NCI-H1105 treated with DMSO at 0.1 percent for 48 hours (cell line): ENCODE data around the gene SETBP1.

ENCODE experiments used
- DNase-seq: peaks from one replicate; lab custom pipeline; 2025; lab: John Stamatoyannopoulos, UW

Gene SETBP1

DNA sequence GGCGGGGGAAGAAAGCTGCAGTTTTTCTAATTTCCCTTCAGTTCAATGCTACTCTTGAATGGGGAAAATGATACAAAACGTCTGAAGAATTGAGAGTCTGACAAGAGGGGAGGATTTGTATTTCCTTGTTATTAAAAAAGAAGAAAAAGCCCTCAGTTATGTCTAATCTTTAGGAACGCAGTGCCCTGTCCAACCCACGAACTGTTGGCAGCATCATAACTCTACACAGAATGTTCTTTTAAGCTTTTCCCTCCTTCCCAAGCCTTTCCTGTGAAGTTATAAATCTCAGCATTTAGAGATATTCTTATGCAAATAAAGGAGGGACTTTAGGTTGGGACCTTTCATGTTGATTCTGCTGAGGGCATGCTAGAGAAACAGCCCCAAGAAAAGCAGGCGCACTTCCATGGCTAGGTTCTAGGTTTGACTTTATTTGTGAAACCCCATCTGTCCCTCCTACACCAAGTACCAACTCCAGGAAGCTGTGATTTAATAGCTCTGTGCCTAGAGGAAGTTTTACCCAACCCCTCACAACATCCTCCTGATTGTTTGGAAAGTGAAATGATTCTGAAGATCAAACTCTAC lies 288.6 kb downstream of the SETBP1 start:
- no peak for DNase-seq

DNA sequence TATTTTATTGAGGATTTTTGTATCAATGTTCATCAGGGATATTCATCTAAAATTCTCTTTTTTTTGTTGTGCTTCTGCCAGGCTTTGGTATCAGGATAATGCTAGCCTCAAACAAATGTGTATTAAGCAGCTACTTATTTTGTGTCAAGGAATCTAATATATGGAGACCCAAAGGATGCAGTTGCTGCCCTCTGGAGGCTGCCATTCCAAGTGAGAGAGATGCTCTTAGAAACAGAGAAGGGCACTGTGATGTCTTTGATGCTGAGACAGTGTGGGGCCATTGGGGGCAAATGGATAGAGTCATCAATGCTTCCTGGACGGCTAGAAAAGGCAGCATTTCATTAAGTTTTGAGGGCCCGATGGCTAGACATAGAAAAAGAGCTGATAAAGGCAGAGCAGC lies 292.6 kb downstream of the SETBP1 start:
- DNase-seq, result no peak

DNA sequence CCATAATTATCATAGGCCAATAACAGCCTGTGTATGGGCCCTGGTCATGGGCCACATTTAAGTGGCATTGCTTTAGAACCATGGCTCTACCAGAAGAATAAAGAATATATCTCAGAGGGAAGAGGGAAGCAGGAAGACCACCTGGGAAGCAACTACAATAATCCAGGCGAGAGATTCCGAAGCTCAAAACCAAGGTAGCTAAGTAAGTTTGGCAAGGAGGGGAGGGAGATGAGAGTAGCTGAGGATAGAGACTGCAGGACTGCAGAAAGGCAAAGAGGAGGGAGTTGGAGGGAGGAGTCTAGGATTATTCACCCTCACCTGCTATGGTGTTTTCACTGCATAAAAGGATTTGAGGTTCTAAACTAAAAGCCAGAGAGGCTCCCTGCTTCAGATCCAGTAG lies 293.5 kb downstream of the SETBP1 start:
- DNase-seq, result no peak

DNA sequence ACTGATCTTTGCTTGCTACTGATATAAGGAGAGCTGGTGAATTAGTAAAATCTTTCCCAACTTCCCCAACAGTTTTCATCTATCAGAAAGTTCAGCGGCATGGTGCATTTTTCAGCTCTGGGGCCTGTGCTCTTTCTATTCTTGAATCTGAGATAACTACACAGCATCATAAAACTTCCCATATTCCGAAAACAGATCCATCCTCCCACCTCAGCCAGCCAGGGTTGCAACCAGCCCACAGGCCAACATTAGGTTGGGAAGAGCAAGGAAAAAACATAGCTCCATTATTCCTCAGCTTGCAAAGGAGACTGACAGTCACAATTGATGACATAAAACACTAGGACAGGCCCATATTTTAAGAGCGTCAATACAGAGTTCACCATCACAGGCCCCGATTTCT lies 297.2 kb downstream of the SETBP1 start:
- no peak for DNase-seq

DNA sequence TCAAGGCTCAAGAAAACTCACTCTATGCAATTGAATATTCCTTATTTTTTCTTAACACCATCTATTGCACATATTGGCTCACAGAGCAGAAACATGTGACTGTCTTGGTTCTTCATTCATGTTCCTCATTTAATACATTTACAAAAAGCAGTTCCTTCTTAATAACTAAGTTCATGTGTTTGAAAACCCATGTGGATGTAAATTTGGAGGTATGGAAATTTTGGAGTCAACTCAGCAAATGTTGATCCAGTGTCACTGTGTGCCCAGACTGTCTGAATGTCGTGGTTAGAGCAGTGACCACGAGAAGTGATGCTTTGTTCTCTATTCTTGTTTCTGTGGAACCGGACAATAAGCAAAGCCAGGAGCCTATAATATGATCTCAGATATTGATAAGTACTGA lies 299.1 kb downstream of the SETBP1 start:
- DNase-seq, result no peak

DNA sequence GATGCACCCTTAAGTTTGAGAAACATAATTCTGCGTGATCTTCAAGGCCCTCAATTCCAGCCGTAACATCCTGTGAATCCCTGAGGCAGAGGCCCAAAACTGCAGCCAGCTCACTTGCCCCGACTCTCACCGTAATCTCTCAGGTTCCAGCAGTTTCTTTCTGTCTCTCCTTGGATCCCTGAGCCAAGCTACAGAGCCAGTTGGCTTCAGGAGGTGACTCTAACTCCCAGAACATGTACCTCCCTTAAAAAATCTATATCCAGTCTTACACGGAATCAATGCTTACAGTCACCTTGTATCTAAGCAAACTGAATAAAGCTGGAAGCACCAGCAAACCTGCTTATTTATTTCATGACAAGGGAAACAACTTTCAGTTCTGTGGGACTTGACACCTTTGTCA lies 300.4 kb downstream of the SETBP1 start:
- no peak for DNase-seq

DNA sequence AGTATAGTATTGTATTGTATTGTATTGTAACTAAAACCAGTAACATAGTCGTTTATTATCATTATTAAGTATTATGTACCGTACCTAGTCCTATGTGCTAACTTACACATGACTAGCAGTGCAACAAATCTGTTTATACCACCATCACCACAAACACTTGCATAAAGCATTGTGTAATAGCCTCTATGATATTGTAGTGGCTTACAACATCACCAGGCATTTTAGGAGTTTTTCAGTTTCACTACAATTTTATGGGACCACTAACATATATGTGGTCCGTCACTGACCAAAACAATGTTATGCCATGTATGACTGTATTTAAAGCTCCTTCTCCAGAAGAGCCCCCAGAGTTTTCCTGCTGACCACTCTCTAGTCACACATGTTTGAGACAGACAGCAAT lies 306.2 kb downstream of the SETBP1 start:
- DNase-seq, result no peak

DNA sequence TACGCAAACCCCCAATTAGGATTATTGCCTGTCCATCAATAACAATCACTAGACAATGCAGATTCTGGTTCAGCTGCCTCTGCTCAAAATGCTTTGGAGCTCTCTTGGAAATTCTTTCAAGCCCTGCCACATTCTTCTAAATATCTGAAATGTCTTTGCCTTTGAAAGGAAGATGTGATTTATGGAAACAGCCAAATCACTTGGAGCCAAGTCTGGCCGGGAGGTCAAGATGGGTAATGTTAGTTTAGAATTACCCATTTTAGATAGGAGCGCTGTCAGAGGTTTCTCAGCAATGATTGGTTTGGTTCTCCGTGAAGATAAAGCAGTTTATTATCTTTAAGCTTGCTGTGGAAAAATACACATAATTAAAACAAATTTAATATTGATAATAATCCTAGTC lies 306.7 kb downstream of the SETBP1 start:
- no peak for DNase-seq

DNA sequence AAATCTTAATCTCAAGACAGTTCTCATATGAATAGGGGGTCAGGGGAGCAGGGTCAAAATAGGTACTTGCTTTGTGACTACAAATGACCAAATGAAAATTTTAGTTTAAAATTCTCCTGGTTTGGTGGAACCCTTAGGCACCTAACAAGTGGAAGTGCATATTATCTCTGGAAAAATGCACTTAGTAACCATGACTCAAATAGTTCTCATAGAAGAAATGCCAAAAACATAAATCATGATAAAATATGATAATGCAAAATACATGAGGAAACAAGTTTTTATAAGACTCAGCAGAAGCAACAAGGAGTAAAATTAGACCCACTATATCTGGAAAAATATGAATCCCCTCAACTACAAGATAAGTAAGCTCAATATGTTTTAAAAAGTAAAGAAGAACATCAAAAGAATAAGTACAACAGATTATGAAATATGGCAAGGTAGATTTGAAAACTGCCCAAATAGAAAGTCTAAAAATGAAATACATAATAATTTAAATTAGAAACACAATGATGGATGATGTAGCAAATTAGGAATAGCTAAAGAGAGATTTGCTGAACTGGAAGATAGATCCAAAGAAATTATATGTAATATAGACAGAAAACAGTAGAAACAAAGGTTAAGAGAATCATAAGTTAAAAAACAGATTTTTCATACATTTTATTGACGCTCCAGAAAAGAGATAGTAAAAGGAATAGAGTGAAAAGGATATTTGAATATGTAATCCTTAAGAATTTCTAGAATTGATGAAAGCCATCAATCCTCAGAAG lies 308.3 kb downstream of the SETBP1 start:
- DNase-seq, result no peak

DNA sequence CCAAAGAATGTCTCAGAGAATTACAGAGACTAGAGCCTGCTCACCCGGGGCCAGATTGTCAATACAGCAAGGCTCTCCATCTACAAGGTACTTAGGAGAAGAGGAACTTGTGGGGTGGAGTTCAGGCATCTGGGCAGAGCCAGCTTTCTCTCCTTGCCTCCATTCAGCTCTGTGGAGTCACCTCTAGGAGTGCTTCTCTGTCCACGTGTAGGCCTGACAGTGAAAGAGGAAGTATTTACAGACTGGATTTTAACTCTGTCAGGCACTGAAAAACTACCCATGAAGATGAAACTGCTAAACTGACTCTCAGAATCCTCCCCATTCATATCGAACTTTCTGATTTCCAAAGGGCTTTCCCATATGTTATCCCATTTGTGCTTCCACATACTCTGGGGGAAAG lies 315.6 kb downstream of the SETBP1 start:
- DNase-seq, result no peak

DNA sequence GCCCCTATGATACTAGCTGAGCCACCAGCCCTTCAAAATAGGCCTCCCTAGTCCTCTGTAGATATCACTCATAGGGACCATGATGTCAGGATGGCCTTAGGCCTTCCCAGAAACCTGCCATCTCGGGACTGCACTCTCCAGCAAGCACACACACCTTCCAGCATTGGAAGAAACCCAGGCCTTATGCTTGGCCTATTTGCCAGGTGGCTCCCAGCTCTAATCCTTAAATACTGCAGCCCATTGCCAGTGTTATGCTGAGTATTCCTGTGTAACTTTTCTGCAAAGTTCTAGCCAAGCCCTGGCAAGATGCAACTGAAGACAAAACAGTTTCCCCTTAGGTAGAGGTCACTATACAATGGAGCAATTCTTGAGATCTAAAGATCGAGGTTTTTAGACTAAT lies 316.5 kb downstream of the SETBP1 start:
- no peak for DNase-seq

DNA sequence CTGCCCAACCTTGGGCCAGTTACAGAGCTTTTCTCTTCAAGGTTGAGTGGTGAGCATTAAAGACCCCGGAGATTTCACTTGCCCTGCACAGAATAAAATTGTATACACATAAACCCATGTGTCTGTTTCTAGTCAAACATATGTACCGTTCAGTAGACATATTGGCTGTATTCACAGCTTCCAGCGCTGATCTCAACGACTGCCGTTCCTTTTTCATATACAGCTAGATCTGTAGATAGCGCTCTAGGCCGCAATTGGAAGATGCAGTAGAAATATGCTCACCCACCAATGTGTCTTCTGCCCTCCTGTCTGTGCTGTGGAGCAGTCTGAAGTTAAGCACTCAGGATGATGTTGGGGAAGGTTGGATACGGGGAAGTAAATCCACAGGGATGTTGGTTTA lies 317.7 kb downstream of the SETBP1 start:
- DNase-seq, result no peak

DNA sequence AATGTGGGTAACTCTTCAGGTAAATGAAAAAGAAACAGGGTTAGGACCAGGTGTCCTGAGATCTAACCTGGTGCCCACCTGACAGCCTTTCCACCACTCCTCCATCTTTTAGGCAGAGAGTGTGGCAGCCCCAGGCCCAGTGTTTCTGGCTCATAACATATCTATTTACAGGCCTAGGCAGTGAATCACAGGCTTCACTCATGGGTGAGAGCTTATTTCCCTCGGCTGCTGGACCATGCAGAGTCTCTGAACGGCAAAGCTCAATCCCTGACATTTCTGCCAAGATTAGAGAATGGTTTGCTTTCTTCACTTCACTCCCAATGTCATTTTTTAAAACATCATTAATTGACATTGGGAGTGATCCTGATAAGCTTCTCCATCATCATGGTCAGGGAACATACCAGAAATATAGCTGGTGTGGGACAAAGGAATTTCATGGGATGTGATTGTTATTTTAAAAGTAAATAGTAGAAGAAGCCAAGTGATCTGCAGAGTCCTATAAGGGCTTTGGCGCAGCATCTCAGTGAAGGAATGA lies 323.9 kb downstream of the SETBP1 start:
- DNase-seq, result no peak

DNA sequence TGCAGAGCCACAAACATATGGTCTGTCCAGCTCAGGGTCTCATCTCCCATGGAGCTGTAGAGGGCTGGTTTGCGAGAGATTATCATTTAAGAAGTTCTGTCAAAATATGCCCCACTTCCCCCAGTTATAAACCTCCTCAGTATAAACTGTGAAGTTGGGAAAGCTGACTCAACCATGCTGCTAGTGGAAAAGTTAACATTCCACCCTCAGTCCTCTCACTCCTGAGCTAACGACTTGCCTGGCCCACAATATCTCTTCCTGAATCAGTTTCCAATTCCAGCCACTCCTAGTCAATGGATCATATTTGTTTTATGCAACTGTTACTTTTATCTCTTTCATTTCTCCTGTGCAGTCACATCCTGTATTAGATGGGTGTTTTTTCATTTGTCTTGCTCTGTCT lies 326.2 kb downstream of the SETBP1 start:
- DNase-seq, result no peak

DNA sequence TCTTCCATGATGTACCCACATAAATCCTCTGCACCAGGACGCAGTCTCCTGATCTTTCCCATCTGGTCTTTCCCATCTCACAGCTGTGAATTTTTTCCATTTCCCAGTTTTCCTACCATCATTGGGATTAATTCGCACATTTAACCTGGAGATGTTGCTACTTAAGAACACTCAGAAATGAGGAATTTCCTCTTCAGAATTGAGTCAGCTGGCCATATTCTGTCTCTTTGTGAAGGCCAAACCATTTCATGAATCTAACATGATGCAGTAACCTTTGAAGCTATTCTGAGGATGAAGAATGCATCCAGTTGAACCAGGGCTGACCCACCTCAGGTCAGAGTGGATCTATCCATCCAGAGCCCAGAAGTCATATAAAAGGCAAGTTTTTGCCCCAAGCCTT lies 326.8 kb downstream of the SETBP1 start:
- DNase-seq, result no peak

DNA sequence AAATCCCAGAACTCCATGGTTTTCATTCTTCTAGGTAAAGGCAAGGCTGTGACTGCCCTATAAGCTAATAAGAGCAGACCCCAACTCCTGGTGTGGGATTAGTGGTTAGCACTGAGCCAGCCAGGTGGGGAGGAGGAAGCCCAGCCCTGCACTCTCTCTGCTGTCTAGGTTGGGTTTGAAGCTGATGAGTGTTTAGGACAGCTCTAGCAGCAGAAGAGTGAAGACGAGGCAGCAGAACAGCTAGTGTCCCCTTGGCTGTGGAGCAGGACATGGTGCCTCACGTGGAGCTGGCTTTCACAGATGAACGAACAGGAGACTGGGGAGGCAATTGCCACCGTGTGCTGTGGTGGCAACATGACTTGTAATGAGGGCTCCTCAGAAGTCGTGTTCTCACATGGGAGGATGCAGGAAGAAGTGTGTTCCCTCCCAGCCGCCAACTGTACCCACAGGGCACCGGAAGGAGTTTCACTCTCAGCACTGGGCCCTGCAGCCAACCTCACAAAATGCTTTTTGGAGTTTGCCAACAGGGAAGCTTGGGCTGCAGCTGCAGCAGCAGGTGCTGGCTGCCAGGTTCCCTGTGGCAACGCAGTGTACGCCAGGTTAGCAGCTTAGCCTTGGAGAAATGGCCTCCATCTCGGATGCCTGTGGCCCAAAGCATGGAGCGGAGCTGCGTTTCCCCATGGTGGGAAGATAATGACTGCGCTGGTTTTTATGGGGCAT lies 328.2 kb downstream of the SETBP1 start:
- DNase-seq, result no peak

DNA sequence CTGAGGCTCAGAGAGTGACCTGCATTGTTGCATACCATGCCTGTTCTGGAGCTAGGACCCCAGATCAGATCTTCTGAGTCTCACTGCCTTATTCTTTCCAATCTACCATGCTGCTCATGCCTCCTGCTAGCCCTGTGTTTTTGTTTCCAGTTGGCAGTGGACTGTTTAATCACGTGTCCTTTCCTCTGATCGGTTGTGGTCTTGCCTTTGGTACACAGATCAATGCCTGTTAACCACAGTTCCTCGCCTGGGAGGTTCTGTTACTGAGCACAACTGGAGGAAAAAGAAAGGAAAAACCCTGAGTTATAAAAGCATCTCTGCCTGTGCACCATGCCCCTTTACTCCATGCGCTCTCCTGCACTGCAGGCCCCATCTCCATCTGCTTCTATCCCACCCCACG lies 329.1 kb downstream of the SETBP1 start:
- DNase-seq, result no peak

DNA sequence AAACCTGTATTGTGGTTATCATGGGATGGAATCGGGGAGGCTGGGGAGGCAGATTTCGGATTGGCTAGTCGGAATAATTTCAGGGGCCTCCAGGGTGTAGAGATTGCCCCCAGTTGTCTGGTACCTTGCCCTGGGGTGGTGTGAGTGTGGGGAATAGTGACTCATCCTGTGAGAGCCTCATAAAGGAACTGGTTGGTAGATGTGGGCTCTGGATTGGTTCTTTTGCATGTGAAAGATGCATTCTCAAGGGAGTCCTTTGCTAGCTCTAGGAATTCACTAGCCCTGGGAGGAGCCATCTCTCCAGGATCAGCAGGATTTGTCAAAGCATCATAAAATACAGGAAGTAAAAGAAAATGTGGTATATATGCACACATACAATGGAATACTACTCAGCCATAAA lies 331.6 kb downstream of the SETBP1 start:
- DNase-seq, result no peak

DNA sequence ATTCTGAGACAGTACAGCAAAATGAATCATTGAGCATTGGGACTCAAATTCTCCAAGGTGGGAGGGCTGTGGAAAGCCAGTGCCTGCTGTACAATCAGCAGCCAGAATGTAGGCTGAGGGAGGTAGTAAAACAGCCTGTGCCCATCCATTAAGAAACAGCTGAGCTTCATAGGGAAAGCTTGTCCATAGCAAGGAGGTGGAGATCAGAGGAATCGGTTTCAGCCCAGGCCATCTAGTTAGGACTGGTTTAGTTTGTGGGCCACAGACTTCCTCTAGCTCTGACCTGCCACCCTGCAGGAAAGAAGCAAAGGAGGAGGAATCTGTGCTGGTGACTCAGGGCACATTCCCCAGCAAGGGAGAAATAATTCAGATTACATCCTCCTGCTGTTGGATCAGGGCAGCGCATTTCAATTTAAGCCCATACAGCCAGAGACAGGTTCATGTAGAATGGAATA lies 333.4 kb downstream of the SETBP1 start:
- DNase-seq, result no peak

DNA sequence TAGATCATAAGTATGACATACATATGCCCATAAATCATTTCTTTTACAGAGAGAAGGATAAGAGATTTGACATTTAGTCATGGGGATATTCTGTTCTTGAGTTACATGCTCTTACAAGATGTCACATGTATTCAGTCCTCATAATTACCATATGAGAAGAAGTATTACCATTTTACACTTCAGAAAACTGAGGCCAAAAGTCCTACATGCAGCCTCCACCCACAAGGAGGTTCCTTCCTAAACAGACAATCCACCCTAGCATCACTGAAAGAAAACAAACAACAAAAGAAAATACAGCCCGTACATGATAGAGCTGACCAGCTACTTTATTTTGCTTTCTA lies 335.1 kb downstream of the SETBP1 start:
- no peak for DNase-seq

DNA sequence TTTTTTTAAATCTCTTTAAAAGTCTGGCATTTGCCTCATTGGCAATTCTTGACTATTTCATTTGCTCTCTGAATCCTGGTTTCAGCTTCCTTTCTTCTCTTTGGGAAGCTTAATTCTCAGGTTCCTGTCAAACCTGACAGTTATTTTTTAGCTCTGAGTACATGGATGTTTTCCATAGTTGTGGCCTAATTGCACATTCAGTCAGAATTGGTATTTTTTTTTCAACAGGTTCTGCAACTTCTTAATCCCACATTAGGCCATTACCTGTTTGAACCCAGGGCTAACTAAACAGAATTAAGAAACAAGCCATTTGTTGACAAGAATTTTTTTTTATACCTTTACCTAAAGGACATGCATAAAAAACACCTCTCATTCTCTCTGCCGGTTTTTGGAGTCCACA lies 338.8 kb downstream of the SETBP1 start:
- DNase-seq, result no peak

DNA sequence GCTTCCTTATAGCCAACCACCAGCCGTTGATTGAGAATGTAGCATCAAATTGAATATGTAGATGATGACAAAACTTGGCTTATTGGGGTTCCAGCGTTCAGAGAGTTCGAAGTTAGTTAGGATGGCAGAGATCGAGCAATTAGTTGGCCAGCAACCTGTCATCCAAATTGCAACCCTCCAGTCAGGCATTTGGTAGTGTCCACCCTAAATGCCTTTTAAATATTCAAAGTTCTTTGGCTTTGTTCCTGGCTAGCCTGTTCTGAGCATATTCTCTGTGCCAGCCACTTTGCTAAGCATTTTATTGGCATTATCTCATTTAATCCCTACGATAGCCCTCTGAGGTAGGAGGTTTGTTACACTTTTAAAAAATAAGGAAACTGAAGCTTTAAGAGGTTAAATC lies 342.8 kb downstream of the SETBP1 start:
- DNase-seq, result no peak

DNA sequence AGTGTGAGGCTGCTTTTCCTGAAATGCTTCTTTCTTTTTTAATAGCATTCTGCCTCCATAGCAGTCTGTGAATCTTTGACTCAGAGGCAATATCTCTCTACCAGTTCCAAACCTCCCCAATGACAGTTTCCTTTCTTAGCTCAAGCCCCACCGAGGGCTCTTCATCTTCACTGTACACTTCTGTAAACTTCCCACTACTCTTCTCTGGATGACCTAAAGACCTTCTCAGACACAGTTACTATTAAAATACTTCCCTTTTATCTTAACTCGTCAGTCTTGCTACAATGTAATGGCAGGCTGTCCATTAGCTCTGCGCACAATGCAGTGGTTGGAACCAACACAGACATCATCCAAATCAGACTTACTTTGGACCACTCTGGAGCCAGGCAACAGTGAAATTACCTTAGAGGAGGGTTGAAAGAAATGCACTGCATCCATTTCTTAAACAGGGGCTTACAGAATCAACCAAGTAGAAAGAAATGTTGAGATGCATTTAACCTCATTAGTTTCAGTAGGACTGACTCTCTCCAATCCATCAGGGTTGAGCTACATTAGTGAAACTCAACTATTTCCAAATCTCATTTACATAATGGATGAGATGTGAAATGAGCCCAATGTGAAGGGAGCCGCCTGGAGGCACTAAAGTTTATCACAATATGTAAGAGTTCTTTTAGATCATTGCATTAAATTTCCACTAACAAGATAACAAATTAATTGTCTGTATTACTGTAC lies 343.8 kb downstream of the SETBP1 start:
- no peak for DNase-seq
